K562 (cell line): ENCODE results near the gene LRRC61. TPM values are rescaled to one million over a fixed set of nuclear protein-coding genes. Genes with fewer than 3 reads are reported as not detected.

Experiments used
- CAMTA2 ChIP-seq: fragments of 250-450 bp; sonication (Bioruptor Pico); conservative IDR thresholded peaks from 2 replicates; pipeline ENCODE4 v1.5.1; 2022
- MCM3 ChIP-seq: fragments of 450-650 bp; IDR thresholded peaks from 2 replicates; pipeline ENCODE4 v1.6.1; 2016
- MGA ChIP-seq: fragments of 450-650 bp; IDR thresholded peaks from 2 replicates; pipeline ENCODE4 v1.6.1; 2016; ENCODE audit warnings: mild to moderate bottlenecking, moderate library complexity
- MYBL2 ChIP-seq, 2 experiments: fragments of 450-650 bp in 1 of 2; sonication (generic) in 1 of 2; formaldehyde crosslinking in 1 of 2; IDR thresholded peaks; 2 replicates each; pipeline versions ENCODE4 v1.6.1 to v1.8.1; 2017 to 2022; ENCODE audit warnings: borderline replicate concordance in 1 of 2, inconsistent platforms in 1 of 2, low read depth in 1 of 2, mild to moderate bottlenecking in 1 of 2, missing genetic modification reagents in 1 of 2, moderate library complexity in 1 of 2
- PREB ChIP-seq: sonication (generic); formaldehyde crosslinking; IDR thresholded peaks from 2 replicates; pipeline ENCODE4 v1.8.1; 2023; ENCODE audit warnings: mild to moderate bottlenecking, missing genetic modification reagents
- SIN3A ChIP-seq, 2 experiments: fragments of 150-350 bp in 1 of 2; IDR thresholded peaks; 2 replicates each; pipeline ENCODE4 v1.6.1; 2011 to 2016; ENCODE audit warnings: borderline replicate concordance in 2 of 2, low read depth in 2 of 2, low read length in 2 of 2, mild to moderate bottlenecking in 2 of 2, moderate library complexity in 2 of 2; ENCODE audit not compliant: control insufficient read depth in 1 of 2
- ZBTB26 ChIP-seq: fragments of 450-650 bp; formaldehyde crosslinking; IDR thresholded peaks from 2 replicates; pipeline ENCODE4 v1.4.0; 2022; ENCODE audit warnings: missing genetic modification characterization
- ZBTB43 ChIP-seq: sonication (generic); formaldehyde crosslinking; IDR thresholded peaks from 2 replicates; pipeline ENCODE4 v1.8.0; 2023; ENCODE audit warnings: mild to moderate bottlenecking, missing genetic modification reagents
- ZFP30 ChIP-seq: fragments of 250-450 bp; sonication (Bioruptor Pico); IDR thresholded peaks from 2 replicates; pipeline ENCODE4 v1.8.0; 2022; ENCODE audit warnings: moderate library complexity, mild to moderate bottlenecking, inconsistent platforms, borderline replicate concordance
- ZNF232 ChIP-seq: sonication (generic); formaldehyde crosslinking; IDR thresholded peaks from 2 replicates; pipeline ENCODE4 v1.8.0; 2022; ENCODE audit warnings: mild to moderate bottlenecking, missing genetic modification reagents
- ZNF324 ChIP-seq: fragments of 250-450 bp; sonication (Bioruptor Pico); IDR thresholded peaks from 2 replicates; pipeline ENCODE4 v1.4.0; 2020; ENCODE audit warnings: mild to moderate bottlenecking
- polyA plus RNA-seq, 8 experiments: library from polyadenylated mRNA; depleted of rRNA in 4 of 8; stranded (reverse) in 5 of 8; unstranded in 3 of 8; fragments of >200 nt; fragmentation: Nextera tagmentation in 2 of 8; fragmentation: Illumina TruSeq in 1 of 8; extraction: Ambion mirVana in 2 of 8; extraction: Trizol in 1 of 8; gene quantifications; 2 replicates each; pipeline versions ENCODE4 v1.2.1 to v1.2.3, GENCODE V29; 2011 to 2014; ENCODE audit warnings: inconsistent platforms in 1 of 8, missing spikeins in 1 of 8
- total RNA-seq, 7 experiments: library from RNA; depleted of rRNA in 6 of 7; stranded (reverse); fragments of >200 nt in 6 of 7; fragmentation: Illumina TruSeq in 2 of 7; extraction: Trizol in 2 of 7; gene quantifications; 2 replicates each; pipeline versions ENCODE4 v1.2.1 to v1.2.3, GENCODE V29; 2011 to 2021; ENCODE audit warnings: low replicate concordance in 1 of 7

Gene LRRC61
- total and polyA plus RNA-seq, 9 of the 15 experiments (the other 6 are each of a cell fraction or from before 2014, with no cell fraction given) = 1.3 to 55.2 (median 35.2) TPM

GRCh38 chr7:150322114-150322832, 882 bp upstream of the LRRC61 start (continued):
- TF ChIP-seq MGA (no peak), ZFP30 (CRISPR knock-in tag) (no peak), ZBTB43 (CRISPR knock-in tag) (no peak), MYBL2 (IDR thresholded peaks at IDR 0.05; ENCODE audit: low read depth) (no peak), MYBL2 (CRISPR knock-in tag; IDR thresholded peaks at IDR 0.05; ENCODE audit: borderline replicate concordance) (no peak), CAMTA2 (no peak), MCM3 (no peak), ZNF232 (no peak), ZBTB26 (peak; percentile 50; the same call in 1 of the 2 replicates), SIN3A (IDR thresholded peaks at IDR 0.05; ENCODE audit: borderline replicate concordance in 2 of 2, control insufficient read depth in 1 of 2, low read depth in 2 of 2, low read length in 2 of 2) (peak in 1 of 2 experiments; percentile 28; a peak in 1 of 4 replicates), PREB (no peak), ZNF324 (CRISPR knock-in tag) (no peak)
